Activated T-helper 1 cell treated with anti-CD3 and anti-CD28 coated beads, Interleukin-2, amount 50 U/mL, for 16 hours (primary cell): ENCODE measurements around the gene ATAD3B.
"Not testable (repeated sequence)": the region's sequence is repeated elsewhere in the genome, so short reads cannot be mapped to it uniquely, and the experiment has no call there.

ENCODE experiments used
- DNase-seq, 2 donors: peaks; one replicate each; pipeline ENCODE4 v3.0.0-alpha.2; 2020; ENCODE audit warnings: low read depth in 1 of 2, low spot score in 1 of 2

Gene ATAD3B

DNA sequence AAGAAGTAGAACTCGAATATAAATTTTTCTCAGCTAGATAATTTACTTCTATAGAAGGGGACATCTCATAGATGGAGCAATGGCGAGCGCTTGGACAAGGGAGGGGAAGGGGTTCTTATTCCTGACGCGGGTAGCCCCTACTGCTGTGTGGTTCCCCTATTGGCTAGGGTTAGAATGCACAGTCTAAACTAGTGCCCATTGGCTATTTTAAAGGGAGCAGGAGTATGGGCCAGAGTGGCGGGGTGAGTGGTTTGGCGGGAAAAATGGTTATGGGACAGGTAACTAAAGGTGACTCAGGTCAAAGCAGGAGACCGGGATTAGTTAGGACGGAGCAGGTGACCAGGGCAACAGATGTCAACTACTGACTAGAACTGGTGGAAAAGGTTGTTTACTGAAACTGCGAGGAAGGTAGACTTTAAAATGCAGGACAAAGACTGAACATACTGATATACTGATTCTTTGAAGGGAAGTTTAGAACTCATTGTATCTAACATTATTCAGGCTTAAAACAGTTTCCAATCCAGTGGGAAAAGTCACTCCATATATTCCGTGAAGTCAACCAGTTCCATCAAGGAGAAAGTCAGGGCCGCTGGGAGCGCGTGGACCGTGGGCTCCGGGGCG lies 39.5 kb downstream of the ATAD3B start:
- no peak for DNase-seq

DNA sequence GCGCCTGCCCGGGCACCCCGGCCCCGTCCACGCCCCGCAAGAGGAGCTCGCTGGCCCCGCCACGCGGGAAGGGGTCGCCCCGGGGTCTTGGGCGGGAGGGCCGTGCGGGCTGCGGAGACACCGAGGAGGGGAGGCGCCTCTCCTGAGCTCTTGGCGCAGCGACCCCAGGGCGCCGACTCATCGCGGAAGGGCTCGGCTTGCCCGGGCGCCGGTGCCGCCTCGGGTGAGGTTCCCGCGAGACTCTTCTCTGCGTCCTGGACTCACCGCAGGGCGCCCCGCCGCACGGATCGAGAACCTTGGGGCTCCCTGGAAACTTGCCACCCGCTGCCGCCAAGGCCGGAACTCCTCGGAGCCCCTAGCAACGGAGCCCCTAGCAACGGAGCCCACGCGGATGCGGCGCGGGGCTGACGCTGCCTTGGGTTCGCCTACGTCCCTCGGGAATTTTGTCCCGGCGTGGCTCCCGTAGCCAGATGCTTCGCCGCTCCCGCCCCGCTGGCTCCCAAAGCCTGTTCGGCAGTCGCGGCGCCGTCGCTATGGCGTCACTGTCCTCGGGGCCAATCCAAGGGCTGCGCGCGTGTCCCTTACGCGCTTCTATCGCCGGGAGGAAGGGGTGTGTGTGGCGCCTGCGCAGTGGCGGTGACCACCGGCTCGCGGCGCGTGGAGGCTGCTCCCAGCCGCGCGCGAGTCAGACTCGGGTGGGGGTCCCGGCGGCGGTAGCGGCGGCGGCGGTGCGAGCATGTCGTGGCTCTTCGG lies 40.1 kb downstream of the ATAD3B start, which contains the start of gene ATAD3A:
TSS of gene ATAD3A (plus strand) at position 630 of the 753 bp plus-strand sequence. CDS start at position 737, 107 bp downstream.
- peak; percentile 91 to 93 for DNase-seq

DNA sequence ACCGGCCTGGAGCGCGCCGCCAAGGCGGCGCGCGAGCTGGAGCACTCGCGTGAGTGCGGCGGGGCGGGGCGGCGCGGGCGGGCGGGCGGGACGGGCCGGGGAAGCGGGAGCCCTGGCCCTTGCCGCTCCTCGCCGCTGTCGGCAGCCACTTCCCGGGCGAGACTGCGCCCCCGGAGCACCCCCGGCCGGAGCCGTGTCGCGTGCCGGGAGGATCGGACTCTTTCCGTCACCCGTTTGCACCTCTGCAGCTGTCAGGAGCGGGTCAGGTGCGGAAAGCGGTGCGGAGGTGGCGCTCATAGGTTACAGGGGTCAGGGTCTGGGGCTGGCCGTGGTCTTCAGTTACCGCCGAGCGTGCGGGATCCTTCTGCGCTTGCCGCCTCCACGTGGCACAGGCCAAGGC lies 40.9 kb downstream of the ATAD3B start:
- not testable (repeated sequence) for DNase-seq

DNA sequence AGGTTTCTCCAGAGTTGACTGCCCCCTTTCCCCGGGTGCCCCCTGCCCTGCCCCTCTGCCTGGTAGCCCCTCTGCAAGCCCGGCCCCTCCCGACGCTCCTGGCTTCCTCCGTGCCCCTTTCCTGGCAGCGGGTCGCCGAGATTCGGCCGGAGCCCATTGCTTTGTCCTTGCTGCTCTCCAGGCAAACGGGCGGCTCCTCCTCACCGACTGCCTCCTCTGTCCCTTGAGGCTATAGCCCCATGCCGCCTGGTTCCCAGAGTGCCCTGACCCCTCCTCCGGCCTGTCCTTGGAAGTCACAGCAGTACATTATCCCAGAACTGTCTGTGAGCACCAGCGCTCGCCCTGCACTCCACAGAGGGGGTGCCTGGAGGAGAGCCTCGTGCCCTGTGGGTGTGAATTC lies 42.1 kb downstream of the ATAD3B start:
- not testable (repeated sequence) for DNase-seq

DNA sequence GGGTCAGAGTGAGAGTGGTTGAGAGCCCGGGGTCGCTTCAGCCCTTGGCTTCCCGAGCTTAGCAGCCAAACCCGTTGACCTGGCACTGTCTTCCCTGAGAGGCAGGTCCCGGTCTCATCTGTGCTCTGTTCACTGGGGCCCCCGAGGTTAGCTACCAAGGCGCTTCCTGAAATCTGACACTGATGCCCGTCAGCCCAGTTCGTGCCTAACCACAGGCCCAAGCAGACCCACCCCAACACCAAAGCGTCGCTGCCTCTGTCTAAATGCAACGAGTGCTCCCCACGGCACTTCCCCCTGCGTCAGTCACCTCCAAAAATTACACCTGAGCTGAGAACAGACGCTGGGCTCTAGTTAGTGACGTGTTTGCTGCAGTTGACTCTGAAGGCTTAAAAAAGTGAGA lies 42.8 kb downstream of the ATAD3B start:
- not testable (repeated sequence) for DNase-seq

DNA sequence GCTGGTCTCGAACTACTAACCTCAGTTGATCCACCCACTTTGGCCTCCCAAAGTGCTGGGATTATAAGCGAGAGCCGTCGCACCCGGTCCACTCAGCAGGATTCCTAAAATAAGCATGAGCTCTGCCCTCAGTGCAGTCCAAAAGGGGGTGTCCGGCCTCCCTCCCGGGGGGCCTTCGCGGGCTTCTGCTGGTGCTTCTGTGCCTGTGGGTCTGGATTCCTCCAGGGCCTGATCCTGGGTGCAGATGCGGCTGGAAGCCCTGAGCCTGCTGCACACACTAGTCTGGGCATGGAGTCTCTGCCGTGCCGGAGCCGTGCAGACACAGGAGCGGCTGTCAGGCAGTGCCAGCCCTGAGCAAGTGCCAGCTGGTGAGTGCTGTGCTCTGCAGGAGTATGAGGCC lies 45.4 kb downstream of the ATAD3B start:
- DNase-seq, result not testable (repeated sequence)

DNA sequence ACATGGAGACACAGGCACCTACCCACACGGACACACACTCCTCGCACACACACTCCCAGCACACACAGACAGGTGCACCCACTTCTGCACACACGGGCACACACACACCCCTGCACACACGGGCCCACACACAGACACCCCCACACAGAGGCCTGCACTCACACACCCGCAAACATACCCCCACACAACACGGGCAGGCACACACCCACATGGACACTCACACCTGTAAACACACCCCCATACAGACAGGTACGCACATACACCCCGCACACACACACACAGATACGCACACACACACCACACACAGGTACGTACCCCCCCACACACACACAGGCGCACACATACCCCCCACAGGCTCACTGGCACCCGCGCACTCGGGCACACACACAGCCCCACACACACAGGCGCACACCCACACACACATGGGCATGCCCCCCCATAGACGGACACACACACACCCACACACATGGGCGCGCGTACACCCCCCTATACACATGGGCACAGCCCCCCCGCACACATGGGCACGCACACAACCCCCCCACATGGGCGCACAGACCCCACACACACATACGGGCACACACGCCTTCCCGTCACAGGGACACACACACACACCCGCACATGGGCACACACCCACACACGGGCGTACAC lies 46.5 kb downstream of the ATAD3B start:
- no peak for DNase-seq

DNA sequence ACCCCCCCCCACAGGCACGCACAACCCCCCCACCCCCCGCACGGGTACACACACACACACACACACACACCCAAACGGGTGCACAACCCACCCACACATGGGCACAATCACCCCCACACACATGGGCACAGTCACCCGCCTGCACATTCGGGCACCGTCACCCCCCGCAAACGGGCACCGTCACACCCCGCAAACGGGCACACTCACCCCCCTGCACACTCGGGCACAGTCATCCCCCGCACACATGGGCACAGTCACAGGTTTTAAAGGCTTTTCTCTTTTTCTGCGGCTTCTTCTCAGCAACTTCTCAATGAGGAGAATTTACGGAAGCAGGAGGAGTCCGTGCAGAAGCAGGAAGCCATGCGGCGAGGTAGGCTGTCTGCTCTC lies 47.0 kb downstream of the ATAD3B start:
- not testable (repeated sequence) for DNase-seq

DNA sequence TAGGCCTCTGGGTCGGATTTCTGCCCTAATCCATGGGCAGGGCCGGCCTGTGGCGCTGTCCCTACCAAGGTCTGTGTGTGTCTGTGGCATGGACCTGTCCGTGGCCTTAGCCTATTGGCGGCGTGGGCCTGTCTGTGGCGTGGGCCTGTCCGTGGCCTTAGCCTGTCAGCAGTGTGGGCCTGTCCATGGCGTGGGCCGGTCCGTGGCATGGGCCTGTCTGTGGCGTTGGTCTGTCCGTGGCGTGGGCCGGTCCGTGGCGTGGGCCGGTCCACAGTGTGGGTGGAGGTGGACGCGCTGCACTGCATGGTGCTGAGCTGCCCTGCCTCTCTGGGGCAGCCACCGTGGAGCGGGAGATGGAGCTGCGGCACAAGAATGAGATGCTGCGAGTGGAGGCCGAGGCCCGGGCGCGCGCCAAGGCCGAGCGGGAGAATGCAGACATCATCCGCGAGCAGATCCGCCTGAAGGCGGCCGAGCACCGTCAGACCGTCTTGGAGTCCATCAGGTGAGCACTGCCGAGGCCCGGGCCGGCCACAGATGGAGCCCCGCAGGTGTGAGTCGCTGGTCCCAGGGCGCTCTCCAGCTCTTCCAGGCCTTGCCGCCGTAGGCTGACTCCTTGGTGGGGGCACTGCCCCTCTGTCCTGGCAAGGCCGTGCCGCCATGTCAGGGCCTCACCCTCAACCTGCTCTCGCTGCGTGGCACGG lies 48.4 kb downstream of the ATAD3B start:
- DNase-seq, result not testable (repeated sequence)

DNA sequence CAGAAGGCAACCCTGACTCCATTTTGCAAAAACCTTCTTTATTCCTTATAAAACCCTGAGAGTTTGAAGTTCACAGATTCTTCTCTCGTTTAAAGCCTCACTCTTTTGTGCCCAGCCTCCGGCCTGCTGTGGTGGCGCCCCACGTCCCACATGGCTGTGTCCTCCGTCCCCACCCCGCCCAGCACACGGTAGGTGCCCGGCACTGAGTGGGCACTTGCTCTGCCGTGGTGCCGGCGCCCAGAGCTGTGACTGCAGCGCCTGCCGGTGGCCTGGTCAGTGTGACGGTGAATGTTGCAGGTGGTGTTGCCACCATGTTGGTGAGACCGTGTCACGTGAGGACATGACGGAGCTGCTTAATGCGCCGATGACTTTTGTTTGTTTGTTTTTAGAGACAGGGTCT lies 49.8 kb downstream of the ATAD3B start:
- DNase-seq, result no peak

DNA sequence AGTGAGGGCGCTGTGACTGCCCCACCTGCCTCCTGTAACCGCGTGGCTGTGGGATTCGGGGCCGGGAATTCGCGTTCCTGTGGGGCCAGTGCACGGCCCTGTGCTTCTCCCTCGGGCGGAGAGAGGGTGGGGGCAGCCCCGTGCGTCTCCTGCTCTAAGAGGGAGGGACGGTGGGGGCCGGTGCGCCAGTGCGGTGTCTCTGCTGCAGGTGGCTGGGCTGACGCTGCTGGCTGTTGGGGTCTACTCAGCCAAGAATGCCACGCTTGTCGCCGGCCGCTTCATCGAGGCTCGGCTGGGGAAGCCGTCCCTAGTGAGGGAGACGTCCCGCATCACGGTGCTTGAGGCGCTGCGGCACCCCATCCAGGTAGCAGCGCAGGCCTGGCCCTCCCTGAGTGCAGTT lies 51.0 kb downstream of the ATAD3B start:
- DNase-seq, result not testable (repeated sequence)

DNA sequence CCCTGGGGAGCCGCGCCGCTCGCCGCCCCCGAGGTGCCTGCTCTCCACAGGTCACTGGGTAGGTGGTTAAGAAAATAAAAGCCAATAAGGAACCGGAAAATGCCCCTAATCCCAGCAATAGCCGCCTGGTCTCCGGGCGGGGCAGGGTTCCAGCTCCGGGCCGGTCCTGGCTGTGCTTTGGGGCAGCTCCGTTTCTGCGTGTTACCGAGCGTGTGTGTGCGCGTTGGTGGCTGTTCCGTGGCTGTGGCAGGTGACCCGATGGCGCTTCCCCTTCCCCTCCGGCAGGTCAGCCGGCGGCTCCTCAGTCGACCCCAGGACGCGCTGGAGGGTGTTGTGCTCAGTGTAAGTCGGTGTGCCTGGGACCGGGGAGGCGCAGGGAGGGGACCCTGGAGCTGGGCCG lies 51.7 kb downstream of the ATAD3B start:
- DNase-seq, result not testable (repeated sequence)

DNA sequence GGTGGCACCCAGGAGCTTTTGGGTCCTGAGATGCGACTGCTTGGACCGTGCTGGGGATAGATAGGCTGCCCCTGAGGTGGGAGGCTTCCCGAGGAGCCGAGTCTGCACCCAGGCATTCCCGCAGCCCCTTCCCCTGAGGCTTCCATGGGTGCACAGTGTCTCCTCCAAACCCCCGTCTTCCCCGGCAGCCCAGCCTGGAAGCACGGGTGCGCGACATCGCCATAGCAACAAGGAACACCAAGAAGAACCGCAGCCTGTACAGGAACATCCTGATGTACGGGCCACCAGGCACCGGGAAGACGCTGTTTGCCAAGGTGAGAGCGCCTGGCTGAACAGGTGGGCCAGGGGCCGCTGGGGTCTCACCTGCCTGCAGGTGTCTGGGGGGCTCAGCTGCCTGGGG lies 52.1 kb downstream of the ATAD3B start:
- not testable (repeated sequence) for DNase-seq

DNA sequence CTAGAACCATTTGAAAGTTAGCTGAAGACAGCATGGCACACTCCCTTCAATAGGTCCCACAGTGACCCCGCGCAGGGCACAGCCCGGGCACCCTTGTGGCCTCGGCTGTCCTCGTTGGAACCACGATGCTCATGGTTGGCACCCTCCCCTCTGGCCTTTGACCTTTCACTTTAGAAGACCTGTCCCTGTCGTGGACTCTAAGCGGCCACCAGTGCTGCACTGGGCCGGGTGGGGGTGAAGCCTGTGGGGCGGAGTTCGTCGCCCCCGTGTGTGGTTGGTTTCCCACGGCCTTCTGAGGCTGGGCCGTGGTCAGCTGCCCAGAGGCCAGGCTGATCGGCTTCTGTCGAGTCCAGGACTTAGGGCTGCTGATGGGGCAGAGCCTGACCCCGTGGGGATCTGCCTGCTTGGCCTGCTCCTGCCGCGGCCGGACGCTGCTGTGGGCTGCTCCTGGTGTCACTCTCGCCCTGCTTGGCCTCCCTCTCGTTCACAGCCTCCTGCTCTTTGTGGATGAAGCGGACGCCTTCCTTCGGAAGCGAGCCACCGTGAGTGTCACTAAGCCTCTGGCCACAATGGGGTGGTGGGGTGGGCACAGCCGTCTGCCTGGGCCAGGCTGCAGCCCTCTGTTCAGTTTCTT lies 53.3 kb downstream of the ATAD3B start:
- not testable (repeated sequence) for DNase-seq

DNA sequence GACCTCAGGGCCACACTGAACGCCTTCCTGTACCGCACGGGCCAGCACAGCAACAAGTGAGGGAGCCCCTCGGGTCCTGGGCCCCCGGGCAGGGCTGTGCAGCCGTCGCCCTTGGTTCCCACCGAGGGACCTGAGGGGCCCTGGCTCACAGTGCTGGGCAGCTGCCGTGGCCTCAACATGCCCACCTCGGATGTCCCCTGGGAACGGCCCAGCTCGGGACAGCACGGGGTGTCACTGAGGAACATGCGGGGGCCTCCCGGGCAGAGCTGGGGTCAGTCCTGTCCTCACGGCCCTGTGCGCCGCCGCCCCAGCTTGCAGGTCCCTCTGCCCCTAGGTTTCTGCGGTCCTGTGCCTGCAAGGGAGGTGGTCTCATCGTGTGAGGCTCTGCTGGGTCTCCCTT lies 54.9 kb downstream of the ATAD3B start:
- not testable (repeated sequence) for DNase-seq

DNA sequence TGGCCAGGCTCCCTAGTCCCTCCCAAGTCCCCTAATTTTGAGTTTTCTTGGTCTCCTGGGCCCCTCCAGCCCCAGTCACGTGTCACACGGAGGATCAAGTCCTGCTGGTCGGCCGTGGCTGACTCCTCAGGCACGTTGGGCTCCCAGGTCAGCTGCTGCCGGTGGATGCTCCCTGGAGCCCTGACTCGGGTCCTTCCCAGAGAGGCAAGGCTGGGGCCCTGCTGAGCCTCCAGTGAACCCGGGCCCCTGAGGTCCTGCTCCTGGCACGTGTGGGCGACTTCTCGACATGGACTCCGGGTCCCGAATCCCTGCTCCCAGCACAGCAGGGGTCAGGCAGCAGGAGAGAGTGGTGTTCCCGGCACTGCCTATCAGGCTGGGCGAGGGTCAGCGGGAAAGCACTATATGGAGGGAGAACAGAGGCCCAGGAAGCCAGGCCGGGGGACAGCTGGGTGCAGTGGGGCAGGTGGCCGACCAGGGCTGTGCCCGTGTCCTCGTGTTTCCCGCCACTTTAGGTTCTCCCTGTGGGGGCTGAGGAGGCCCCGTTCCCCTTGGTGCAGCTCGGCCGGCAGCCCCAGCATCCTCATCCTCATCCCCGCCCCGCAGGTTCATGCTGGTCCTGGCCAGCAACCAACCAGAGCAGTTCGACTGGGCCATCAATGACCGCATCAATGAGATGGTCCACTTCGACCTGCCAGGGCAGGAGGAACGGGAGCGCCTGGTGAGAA lies 55.7 kb downstream of the ATAD3B start:
- DNase-seq, result no peak

DNA sequence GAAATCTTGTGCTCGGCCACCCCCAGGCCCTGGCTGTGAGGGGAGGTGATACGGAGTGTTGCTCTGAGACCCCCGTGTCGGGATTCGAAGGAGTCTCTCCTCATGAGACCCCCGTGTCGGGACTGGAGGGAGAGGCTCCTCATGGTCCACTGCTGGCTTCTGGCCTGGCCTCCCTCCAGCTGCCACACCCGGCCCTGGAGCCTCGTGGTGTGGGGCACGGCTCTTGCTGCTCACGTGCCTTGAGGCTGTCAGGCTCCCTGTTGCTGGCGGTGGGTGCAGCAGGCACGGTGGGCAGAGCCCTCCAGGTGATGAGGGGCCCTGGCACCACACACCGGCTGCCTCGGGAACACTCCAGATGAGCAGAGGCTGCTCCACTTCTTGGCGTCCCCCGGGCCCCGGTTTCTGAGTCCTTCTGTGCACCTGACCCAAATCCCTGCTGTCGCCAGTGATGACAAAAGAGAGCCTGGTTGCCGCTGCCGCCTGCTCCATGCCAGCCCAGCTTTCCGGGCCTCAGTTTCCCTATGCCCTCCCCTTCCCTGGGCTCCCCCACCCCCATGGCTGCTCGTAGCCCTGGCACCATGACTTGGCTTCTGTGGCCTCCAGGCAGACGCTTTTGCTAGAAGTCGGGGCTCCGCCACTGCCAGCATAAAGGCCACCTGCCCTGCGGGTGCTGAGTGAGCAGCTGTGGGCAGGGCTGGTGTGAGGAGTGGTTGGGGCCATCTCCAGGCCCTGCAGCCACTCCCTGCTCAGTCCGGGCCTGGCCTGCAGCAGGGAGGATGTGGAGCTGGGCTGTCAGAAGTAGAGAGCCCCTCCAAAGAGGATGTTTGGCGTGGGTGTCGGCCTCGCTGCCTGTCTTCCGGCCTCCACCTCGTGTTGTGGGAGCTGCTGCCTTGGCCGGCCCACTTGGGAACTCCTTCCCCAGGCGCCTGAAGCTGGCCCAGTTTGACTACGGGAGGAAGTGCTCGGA lies 57.0 kb downstream of the ATAD3B start:
- no peak for DNase-seq

DNA sequence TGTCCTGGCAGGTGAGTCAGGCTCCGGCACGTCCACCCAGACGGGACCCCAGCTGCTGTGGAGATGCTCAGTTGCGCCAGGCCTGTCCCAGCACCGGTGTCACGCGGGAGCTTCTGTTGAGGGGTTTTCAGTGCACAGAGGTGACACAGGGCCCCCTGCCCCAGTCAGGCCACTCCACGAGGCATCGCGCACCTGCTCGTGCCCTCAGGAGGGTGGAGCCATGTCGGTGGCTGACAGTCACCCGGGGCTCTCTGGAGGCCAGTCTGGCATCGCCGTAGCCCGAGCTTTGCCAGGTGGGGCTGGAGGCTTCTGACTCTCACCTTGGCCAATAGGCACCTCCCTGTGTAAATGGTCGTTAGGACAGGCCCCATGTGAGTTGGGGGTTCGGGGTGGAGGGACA lies 57.8 kb downstream of the ATAD3B start:
- no peak for DNase-seq

DNA sequence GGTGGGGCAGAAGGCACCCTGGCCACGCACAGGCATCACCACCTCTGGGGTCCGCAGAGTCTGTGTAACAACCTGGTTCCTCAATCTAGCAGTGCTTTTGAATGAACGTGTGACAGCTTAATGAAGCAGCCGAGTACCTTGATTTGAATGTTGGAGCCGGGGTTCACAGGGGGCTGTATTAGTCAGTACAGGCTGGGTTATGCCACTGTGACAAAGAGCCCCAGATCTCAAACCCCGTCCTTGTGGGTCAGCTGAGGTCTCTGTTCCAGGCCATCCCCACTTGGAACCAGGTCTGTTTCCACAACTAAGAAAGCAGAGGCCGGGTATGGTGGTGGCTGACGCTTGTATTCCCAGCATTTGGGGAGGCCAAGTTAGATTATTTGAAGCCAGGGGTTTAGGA lies 58.4 kb downstream of the ATAD3B start:
- no peak for DNase-seq
